GM21825 (cell line): ENCODE results near the gene SERPINB5.

Experiments used
- ATAC-seq: cut with Tn5 transposase; IDR thresholded peaks from one replicate; pipeline ENCODE4 v1.9.1; 2021; ENCODE audit warnings: mild to moderate bottlenecking, moderate library complexity; ENCODE audit not compliant: unreplicated experiment

Gene SERPINB5

GRCh38 chr18:63520053-63520685, 43.4 kb downstream of the SERPINB5 start:
- ATAC-seq, result no peak

DNA sequence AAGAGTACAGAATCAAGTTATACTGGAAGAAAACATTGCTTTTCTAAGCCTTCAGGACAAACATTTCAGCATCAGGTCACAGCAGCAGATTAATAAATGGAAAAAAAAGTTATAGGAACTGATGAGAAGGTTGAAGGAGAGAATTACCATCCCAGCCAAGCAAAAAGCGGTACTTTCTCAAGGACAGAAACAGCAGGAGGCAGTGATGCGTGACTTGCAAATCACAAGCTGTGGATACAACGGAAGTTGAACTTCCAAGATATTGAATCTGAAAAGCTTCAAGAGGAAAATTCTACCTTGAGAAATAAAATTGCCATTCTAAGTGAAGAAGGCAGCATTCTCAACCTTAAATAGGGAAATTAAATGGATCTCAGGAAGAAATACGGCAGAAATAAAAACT, 46.9 kb downstream of the SERPINB5 start:
- ATAC-seq, result no peak

- no peak for ATAC-seq
Observed at GRCh38 chr18:63527251-63527650, 50.5 kb downstream of the SERPINB5 start.

DNA sequence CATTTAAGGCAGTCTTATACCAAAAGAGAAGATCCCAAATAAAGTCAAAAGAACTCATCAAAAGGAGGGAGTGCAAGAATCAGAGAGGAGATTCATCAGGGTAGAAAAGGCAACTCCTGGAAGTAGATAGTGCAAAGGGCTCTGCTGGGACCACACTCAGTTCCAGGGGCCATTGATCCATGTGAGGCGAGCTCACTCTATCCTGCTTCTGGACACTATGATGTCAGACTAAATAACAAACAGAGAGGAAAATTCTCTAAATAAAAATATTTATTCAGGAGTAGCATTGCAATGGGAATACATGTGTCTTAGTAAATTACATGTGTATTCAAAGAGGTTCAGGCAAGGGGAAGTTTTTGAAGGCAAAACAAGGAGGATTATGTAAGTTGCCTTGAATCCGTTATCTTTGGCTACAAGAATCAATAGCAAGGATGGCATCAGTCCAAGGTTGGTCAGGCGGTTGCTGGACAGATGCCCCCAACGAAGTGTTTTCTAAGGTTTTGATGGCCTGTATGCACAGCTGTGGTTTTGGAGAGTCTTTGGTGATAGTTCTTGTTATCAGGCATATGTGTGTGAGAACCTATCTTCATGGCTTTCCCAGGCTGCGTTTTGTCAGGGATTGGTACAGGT, 52.2 kb downstream of the SERPINB5 start:
- no peak for ATAC-seq

GRCh38 chr18:63532471-63532870, 55.7 kb downstream of the SERPINB5 start:
- ATAC-seq, result no peak

- ATAC-seq, result no peak
Observed at GRCh38 chr18:63534615-63535014, 57.9 kb downstream of the SERPINB5 start.

- no peak for ATAC-seq
Observed at GRCh38 chr18:63539904-63540510, 63.2 kb downstream of the SERPINB5 start.

DNA sequence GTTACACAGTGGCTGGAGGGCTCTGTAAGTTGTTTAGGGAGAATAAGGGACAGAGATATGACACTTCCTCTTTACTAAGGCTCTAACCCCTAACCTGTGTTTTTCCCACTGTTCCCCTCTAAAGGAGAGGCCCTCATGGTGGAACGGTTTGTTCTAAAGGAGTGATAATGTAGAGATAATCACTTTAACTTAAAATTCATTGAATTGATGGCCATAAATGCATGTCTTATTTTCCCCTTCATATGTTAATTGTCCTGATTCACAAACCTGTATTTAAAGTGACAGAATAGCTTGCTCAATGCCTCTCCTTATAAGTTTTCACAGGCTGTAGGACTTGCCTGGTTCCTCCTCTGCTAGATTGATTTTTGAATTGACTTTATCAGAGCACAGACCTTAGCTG, 65.3 kb downstream of the SERPINB5 start, which contains the start of gene SERPINB12:
SERPINB12 (plus strand) TSS at position 301 of the 400 bp plus-strand sequence. CDS start 13,791 bp downstream, outside the sequence.
- ATAC-seq, result no peak

GRCh38 chr18:63544017-63544416, 67.3 kb downstream of the SERPINB5 start:
- ATAC-seq, result no peak

DNA sequence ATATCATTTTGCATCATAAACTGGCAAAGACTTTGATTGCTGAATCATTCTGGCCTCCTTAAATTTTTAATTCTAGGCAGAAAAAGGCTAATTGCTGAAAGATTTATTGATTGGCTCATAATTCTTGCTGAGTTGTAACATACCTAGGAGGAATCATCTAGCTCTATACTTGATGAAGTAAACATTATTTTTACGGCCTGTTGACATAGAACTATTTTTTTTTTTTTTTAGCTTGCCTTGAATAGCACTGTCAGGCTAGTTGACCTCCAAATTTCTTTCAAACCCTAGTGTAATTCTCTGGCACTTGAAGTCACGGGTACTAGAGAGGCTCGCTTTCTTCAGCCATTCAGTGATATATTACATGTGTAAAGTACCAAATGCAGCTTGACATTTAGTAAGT, 68.2 kb downstream of the SERPINB5 start:
- no peak for ATAC-seq

- no peak for ATAC-seq
Observed at GRCh38 chr18:63550068-63550467, 73.3 kb downstream of the SERPINB5 start.

GRCh38 chr18:63551769-63552168, 75.0 kb downstream of the SERPINB5 start:
- no peak for ATAC-seq

DNA sequence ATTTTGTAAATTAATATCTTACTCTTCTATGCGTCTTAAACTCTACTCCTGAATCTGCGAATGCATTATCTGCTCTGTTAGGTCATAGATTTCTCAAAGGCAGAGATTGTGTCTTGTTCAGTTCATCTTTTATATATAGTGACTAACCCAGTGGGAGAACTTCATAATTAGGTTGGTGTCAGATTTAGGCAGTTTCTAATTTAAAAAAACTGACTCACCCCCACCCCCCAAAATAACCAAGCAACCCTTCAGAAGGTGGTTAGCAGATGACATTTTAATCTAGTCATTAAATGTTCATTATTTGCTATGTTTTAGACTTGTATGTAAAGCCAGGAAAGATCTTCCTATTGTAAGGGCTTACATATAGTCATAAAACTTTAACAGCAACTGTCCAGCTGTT, 75.8 kb downstream of the SERPINB5 start:
- no peak for ATAC-seq

- ATAC-seq, result no peak
Observed at GRCh38 chr18:63553081-63553480, 76.3 kb downstream of the SERPINB5 start.
